ENCODE measurements around the gene STK39. TPM values are rescaled to one million over a fixed set of nuclear protein-coding genes. Genes with fewer than 3 reads are reported as not detected.

The STK39 gene
- total RNA-seq, 1 donor: 18.1 TPM

GRCh38 chr2:167953776-167954175 is 293.6 kb downstream of the STK39 start:
- Histone ChIP-seq H3K4me1 (ENCODE audit: insufficient read depth, low read length) (no peaks in the 10 kb centered on the region), H3K79me2 (ENCODE audit: insufficient read depth, low read length) (no peaks in the 10 kb centered on the region), H3K27me3 (ENCODE audit: insufficient read depth, low read length) (no peaks in the 10 kb centered on the region), H3K4me2 (ENCODE audit: insufficient read depth, low read length) (no peak overlapping the region), H2AFZ (ENCODE audit: low read length) (no peak overlapping the region), H4K20me1 (ENCODE audit: insufficient read depth, low read length) (no peaks in the 10 kb centered on the region), H3K27ac (ENCODE audit: low read depth, low read length) (no peak overlapping the region), H3K4me3 (ENCODE audit: insufficient read depth, low read length) (no peak overlapping the region), H3K36me3 (ENCODE audit: insufficient read depth, low read length) (no peaks in the 10 kb centered on the region), H3K9me3 (ENCODE audit: low read depth, low read length) (no peaks in the 10 kb centered on the region)
- TF ChIP-seq CTCF (IDR thresholded peaks at IDR 0.05; ENCODE audit: extremely low read depth, low read depth, low read length): no peak
- DNase-seq (ENCODE audit: insufficient read length, low spot score, missing footprints): no peak

- DNase-seq (ENCODE audit: insufficient read length, low spot score, missing footprints): peak; percentile 49
- no peak overlapping the region for H3K4me3 ChIP-seq (ENCODE audit: insufficient read depth, low read length)
- no peak for TF ChIP-seq CTCF (IDR thresholded peaks at IDR 0.05; ENCODE audit: extremely low read depth, low read depth, low read length)
- H4K20me1 ChIP-seq (ENCODE audit: insufficient read depth, low read length): no peaks in the 10 kb centered on the region
- no peaks in the 10 kb centered on the region for H3K4me1 ChIP-seq (ENCODE audit: insufficient read depth, low read length)
- H3K27ac ChIP-seq (ENCODE audit: low read depth, low read length): no peak overlapping the region
- H3K4me2 ChIP-seq (ENCODE audit: insufficient read depth, low read length): no peak overlapping the region
- no peaks in the 10 kb centered on the region for H3K36me3 ChIP-seq (ENCODE audit: insufficient read depth, low read length)
- H3K9me3 ChIP-seq (ENCODE audit: low read depth, low read length): no peaks in the 10 kb centered on the region
- H2AFZ ChIP-seq (ENCODE audit: low read length): no peak overlapping the region
- no peaks in the 10 kb centered on the region for H3K27me3 ChIP-seq (ENCODE audit: insufficient read depth, low read length)
- H3K79me2 ChIP-seq (ENCODE audit: insufficient read depth, low read length): no peaks in the 10 kb centered on the region
Measured at GRCh38 chr2:167950571-167950970, 296.8 kb downstream of the STK39 start.

- Histone ChIP-seq H3K4me3 (ENCODE audit: insufficient read depth, low read length) (no peak overlapping the region), H3K36me3 (ENCODE audit: insufficient read depth, low read length) (no peaks in the 10 kb centered on the region), H3K79me2 (ENCODE audit: insufficient read depth, low read length) (no peaks in the 10 kb centered on the region), H3K27ac (ENCODE audit: low read depth, low read length) (no peak overlapping the region), H4K20me1 (ENCODE audit: insufficient read depth, low read length) (no peaks in the 10 kb centered on the region), H3K4me1 (ENCODE audit: insufficient read depth, low read length) (no peaks in the 10 kb centered on the region), H2AFZ (ENCODE audit: low read length) (no peak overlapping the region), H3K27me3 (ENCODE audit: insufficient read depth, low read length) (no peaks in the 10 kb centered on the region), H3K9me3 (ENCODE audit: low read depth, low read length) (no peaks in the 10 kb centered on the region), H3K4me2 (ENCODE audit: insufficient read depth, low read length) (no peak overlapping the region)
- no peak for TF ChIP-seq CTCF (IDR thresholded peaks at IDR 0.05; ENCODE audit: extremely low read depth, low read depth, low read length)
- no peak for DNase-seq (ENCODE audit: insufficient read length, low spot score, missing footprints)
Measured at GRCh38 chr2:167946441-167946841, 301.0 kb downstream of the STK39 start.

- no peak for DNase-seq (ENCODE audit: insufficient read length, low spot score, missing footprints)
- Histone ChIP-seq H4K20me1 (ENCODE audit: insufficient read depth, low read length) (no peaks in the 10 kb centered on the region), H3K27me3 (ENCODE audit: insufficient read depth, low read length) (no peaks in the 10 kb centered on the region), H3K79me2 (ENCODE audit: insufficient read depth, low read length) (no peaks in the 10 kb centered on the region), H3K36me3 (ENCODE audit: insufficient read depth, low read length) (no peaks in the 10 kb centered on the region), H2AFZ (ENCODE audit: low read length) (no peak overlapping the region), H3K4me1 (ENCODE audit: insufficient read depth, low read length) (no peaks in the 10 kb centered on the region), H3K27ac (ENCODE audit: low read depth, low read length) (no peak overlapping the region), H3K9me3 (ENCODE audit: low read depth, low read length) (no peaks in the 10 kb centered on the region), H3K4me2 (ENCODE audit: insufficient read depth, low read length) (peak overlapping the region; percentile 36), H3K4me3 (ENCODE audit: insufficient read depth, low read length) (no peak overlapping the region)
- TF ChIP-seq CTCF (IDR thresholded peaks at IDR 0.05; ENCODE audit: extremely low read depth, low read depth, low read length): no peak
Measured at GRCh38 chr2:167945660-167946368, 301.6 kb downstream of the STK39 start.

Measured in osteoblast (primary cell).